ENCODE data around the gene FANCI. TPM values are rescaled to one million over a fixed set of nuclear protein-coding genes. Genes with fewer than 3 reads are reported as not detected.
A peak's percentile ranks its signal among the peaks of the same experiment; 100 is the strongest.

Gene FANCI
- total RNA-seq, 1 donor from 2014 or later: 7.3 TPM

- FAIRE-seq: no peak
- DNase-seq (ENCODE audit: low spot score in 2 of 2): peak; percentile 85 to 86
Measured at GRCh38 chr15:89358755-89359439, 115.1 kb downstream of the FANCI start.

- peak in 1 of 2 donors; percentile 46 for DNase-seq (ENCODE audit: low spot score in 2 of 2)
- no peak for FAIRE-seq
Measured at GRCh38 chr15:89359471-89360293, 115.9 kb downstream of the FANCI start.

DNA sequence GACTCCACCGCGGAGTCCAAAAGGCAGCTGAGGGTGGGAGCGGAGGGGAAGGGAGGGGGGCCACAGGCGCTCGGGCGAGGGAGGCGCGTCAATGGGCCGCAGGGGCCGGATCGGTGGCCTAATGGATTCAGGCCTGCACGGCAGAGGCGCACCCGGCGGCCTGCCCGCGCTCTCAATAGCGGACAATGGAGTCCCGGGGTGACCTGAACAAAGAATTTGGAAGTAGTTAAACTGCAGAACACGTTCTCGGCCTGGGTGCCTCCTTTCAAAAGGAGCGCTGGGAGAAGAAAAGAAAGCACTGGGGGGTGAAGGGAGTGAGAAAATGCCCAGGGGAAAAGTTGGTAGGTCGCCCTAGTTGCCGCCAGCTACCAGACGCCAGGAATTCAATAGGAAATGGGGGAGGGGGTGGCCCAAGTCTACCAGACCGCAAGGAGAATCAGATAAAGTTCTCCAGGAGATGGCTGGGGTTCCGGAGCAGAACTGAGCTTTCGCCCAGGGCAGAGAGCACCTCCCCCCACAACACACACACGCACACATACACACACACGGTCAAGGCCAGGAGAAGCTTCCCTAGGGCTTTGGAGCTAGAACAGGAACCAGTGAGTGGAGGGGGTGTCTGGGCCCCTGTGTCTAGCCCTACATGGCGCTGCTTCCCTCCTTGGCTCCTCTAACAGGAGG is 116.7 kb downstream of the FANCI start:
- peak in 1 of 2 donors; percentile 51 for DNase-seq (ENCODE audit: low spot score in 2 of 2)
- no peak for FAIRE-seq

DNA sequence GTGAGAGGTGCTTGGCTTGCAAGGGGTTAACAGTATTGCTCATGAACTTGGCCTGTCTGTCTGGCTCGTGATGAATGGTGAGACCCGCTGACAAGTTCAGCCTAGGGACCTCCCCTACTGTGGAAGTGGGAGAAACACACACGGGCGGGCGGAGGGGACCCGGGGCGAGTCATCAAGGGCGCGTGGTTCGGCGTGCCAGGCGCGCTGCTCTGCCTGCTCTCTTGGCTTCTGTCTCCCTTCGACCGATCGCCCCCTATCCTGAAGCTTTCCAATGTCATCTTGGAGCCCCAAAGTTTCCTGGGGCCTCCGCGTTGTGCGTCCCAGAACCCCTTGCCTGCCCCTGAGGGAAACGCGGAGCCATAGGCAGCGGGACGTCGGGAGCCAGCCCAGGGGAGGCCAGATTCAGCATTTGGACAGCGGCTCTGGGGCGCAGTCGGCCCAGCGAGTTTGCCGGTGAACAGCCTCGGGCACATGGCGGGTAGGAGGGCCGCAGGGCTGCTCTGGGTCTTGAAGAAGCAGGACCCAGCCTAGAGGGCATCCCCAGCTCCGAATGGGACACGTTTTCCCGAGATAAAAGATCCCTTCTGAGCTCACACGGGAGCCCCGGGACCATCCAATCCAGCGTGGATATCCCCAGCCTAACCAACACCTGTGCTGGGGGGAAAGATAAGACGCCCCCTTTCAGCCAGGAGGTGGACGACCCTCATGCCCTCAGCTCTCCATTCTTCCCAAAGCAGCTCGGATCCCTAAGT is 117.8 kb downstream of the FANCI start:
- peak; percentile 77 to 85 for DNase-seq (ENCODE audit: low spot score in 2 of 2)
- FAIRE-seq: no peak

DNA sequence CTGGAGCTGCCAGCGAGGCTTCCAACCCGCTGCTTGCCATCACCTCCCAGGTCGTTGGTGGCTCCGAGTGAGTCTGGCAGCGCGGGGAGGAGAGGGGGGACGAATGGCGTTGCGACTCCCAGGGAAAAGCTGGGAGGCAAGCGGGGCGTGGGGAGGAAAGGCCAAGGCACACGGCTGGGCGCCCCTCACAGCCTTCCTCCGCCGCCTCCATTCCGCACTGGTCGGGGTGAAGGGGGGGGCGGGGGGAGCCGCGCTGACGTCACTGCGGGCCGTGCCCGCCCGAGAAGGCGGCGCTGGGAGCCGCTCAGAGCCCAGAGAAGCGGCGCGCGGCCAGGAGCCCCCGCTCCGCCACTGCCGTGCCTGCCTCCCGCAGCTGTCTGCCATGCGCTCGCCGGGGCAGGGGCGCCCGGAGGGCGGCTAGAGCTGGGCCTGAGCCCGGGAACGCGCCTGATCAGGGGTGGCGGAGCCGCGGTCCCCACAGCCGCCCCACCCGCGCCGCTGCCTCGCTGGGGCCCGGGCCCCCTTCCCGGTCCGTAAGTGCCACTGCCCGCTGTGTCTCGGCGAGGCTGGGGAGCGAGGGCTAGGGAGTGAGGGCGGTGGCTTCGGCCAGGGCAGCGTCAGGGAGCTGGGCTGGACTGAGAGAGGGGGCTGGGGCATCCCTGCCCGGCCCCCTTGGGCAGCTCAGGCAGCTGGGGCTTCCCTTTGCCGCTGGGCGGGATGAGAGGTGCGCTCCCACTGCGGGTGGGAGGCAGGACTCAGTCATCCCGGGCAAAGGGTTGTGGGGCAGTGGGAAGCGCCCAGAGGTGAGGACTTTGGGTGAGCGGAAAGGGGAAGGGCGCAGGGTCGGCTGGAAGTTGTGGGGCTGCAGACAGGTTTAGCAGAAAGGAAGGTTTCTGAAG is 118.7 kb downstream of the FANCI start:
- DNase-seq (ENCODE audit: low spot score in 2 of 2) (peak; percentile 69 to 76), FAIRE-seq (no peak)

- DNase-seq (ENCODE audit: low spot score in 2 of 2) (peak in 1 of 2 donors; percentile 28), FAIRE-seq (no peak)
Measured at GRCh38 chr15:89363133-89363532, 119.4 kb downstream of the FANCI start.

DNA sequence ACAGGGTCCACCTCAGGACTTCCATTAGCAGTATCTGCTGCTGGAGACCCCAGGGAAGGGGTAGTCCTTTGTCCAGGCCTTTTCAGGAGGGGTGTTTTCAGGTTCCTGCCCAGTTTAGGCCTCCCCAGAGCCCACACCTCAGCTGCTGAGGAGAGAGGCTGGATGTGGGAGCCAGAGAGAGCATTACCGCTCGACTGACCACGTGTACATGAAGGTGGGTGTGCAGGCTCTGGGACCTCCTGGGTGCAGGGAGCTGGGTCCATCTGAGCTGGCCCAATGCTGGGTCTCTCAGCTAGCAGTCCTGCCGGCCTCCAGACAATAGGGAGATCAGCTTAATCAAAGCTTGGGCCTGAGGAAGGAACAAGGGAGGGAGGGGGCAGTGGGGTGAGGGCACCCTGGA is 120.0 kb downstream of the FANCI start:
- DNase-seq (ENCODE audit: low spot score in 2 of 2) (no peak), FAIRE-seq (no peak)

- DNase-seq (ENCODE audit: low spot score in 2 of 2): peak in 1 of 2 donors; percentile 33
- no peak for FAIRE-seq
Measured at GRCh38 chr15:89364341-89364740, 120.6 kb downstream of the FANCI start.

DNA sequence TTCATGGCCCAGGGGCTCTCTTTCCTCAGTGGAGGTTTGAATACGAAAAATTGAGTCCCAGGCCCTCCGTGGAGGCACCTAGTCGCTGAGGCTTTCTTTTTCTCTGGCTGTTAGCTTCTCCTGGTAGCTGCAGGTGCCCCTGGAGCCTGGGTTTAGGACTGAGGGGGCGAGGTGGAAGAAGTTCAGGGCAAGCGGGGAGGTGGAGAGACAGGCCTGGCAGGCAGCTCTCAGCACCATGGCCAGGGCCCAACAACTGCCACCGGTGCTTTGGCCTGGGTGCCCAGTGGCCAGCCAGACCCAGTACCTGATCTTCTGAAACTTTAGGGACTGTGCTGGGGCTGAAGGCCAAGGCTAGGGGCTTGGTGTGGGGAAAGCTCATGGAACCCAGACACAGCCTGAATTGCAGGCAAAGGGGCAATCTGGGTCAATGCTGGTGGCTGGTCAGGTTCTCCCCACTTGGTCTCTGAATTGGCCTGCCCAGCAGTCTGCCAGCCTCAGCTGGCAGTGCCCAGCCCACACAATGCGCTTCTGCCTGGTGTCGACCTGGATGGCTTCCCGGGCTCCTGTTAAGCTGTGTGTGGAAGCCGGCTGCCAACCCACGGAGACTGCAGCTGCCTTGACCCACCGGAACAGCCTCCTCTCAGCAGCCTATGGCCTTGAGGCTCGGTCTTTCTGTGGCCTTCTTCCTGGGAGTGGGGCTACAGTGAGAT is 121.1 kb downstream of the FANCI start:
- DNase-seq (ENCODE audit: low spot score in 2 of 2) (peak in 1 of 2 donors; percentile 55), FAIRE-seq (no peak)

DNA sequence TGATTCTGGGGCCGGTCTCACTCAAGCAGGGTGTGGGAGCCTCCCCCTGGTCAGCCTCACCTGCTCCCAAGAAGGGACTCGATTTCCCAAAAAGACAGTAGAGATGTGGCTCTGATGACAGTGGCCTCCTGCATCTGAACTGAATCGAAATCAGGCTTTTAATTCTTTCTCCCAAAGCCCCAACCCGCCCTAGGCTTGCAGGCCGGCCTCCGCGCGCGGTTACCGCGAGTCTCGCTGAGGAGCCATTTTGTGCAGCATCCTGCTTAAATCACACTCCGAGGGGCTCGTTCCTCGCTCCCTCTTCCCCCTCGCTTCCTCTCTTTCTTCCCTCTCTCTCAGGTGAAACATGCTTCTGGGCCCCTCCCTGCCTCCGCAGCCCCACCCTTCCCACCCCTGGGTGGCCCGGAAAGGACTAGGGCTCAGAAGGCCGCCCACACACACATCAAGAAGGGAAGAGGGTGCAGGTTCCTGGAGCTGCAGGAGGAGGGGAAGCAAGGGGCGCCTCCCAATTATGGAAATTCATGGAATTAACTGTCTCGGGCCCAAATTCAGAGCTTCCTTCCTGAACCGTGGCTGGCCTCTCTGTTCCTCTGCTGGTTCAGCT is 121.8 kb downstream of the FANCI start:
- DNase-seq (ENCODE audit: low spot score in 2 of 2) (no peak), FAIRE-seq (no peak)

Small RNAs within 50 kb of the gene (small RNA-seq; reads per million reads assigned to genes)
- not detected for gene MIR6766

Other genes with a start within 250 kb of the FANCI start
- gene ABHD2, start 155.5 kb upstream of the FANCI start, total RNA-seq: 45.2 TPM
- gene RLBP1, start 22.4 kb upstream of the FANCI start, total RNA-seq: 3.3 TPM
- 39.1 TPM for gene POLG, start 90.8 kb downstream of the FANCI start, total RNA-seq